ENCODE data around the gene CCN2.
"Not testable (repeated sequence)": the region's sequence is repeated elsewhere in the genome, so short reads cannot be mapped to it uniquely, and the experiment has no call there.

The CCN2 gene

DNA sequence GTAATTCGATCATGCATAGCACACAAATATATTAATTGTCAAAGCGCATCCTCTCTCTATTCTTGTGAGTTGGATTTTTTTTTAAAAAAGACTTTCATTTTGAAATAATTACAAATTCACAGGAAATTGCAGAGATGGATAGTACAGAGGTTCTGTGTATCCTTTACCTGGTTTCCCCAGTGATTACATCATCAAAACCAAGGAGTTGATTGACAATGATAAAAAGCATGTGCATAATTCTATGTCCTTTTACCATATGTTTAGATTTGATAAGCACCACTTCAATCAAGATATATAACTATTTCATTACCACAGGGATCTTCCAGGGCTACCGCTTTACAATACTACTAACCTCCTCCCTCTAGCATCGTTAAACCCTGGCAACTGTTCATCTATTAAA is 40.2 kb downstream of the CCN2 start:
- DNase-seq (ENCODE audit: low read depth in 2 of 2), result no peak

DNA sequence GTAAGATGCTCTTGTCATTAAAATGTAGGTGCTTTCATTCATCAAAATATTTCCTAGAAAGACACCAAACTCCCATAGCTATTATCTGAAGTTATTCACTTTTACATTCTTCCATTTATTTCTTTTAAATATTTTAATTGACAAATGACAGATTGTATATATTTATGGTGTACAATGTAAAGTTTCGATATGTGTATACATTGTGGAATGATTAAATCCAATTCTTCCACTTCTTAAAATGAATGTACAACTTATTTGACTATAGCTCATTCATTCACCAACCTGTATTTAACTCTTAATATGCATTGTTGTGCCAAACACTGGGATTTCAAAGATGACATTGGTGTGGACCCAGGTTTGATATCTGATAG is 41.0 kb downstream of the CCN2 start:
- DNase-seq (ENCODE audit: low read depth in 2 of 2), result no peak

DNA sequence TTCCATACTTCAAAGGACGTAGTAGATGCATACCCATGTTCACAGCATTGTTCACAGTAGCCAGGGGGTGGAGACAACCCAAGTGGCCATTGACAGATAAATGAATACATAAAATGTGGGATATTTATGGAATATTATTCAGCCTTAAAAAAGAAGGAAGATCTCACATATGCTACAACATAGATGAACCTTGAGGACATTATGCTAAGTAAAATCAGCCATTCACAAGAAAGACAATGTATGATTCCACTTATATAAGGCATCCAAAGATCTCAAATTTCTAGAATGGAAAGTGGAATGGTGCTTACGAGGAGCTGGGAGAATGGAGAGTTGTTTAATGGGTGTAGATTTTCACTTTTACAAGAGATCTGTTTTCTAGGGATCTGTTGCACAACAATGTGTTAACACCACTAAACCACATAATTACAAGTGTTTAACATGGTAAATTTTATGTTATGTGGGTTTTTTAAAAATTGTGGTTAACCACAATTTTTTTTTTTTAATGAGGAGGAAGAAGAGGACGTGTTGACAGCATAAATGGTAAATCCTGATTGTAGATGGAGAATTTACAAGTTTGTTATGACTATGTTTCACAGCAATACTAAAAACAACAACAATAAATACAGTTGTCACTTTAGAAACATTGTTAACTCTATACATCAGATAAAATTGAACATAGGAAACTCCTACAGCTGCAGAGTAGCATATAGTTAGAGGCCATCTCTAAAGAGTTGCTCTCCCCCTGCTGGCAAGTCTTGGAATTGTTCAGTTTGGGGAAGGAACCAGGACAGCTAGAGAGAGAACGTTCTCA is 41.6 kb downstream of the CCN2 start:
- DNase-seq (ENCODE audit: low read depth in 2 of 2), result peak; percentile 32 to 61

DNA sequence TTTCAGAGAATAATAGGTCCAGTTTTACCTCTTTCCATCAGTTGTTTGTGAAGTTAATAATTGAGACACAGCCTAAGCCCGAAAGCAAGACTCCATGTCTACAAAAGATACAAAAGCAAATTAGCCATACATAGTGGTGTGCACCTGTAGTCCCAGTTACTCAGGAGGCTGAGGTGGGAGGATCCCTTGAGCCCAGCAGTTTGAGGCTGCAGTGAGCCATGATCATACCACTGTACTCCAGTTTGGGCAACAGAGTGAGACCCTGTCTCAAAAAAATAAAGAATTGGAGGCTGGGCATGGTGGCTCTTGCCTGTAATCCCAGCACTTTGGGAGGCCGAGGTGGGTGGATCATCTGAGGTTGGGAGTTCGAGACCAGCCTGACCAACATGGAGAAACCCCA is 42.4 kb downstream of the CCN2 start:
- DNase-seq (ENCODE audit: low read depth in 2 of 2), result not testable (repeated sequence)

DNA sequence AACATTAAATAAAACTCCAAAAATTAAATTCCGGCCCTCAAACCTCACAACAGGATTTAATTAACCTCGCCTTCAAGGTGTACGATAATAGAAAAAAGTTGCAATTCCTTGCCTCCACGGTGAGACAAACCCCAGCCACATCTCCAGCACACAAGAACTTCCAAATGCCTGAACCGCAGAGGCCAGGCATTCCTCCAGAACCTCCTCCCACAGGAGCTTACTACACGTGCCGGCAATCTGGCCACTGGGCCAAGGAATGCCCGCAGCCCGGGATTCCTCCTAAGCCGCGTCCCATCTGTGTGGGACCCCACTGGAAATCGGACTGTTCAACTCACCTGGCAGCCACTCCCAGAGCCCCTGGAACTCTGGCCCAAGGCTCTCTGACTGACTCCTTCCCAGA is 47.4 kb downstream of the CCN2 start:
- DNase-seq (ENCODE audit: low read depth in 2 of 2), result not testable (repeated sequence)

DNA sequence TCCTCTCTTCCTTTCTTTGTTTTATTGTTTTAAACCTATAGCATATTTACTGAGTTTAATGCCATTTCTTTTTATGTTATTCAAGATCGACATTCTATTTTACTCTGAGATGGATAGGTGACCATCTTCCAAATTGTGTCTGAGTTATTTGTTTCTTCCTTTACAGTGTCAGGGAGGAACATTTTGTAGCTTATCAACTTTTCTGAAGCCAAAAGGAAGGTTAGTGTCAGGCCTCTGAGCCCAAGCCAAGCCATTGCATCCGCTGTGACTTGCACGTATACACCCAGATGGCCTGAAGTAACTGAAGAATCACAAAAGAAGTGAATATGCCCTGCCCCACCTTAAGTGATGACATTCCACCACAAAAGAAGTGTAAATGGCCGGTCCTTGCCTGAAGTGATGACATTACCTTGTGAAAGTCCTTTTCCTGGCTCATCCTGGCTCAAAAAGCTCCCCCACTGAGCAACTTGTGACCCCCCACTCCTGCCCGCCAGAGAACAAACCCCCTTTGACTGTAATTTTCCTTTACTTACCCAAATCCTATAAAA is 49.8 kb downstream of the CCN2 start:
- not testable (repeated sequence) for DNase-seq (ENCODE audit: low read depth in 2 of 2)

DNA sequence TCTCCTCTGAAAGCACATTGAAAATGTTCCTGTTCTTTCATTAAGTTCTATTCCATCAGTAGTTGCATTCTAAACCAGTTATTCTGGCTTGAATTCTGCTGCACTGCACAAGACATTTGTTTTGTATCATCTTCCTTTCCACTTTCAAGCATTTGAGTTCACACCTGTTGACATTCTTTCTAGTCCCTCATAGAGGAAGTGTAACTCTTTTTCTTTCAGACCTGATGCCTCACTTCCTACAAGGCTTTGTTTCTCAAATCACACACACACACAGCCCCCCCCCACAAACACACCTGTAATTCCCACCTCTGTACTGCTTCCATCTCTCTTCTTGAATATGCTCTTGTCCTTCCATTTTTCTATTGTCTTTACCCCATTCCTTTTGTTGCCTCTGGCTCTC is 50.9 kb downstream of the CCN2 start:
- DNase-seq (ENCODE audit: low read depth in 2 of 2), result no peak

DNA sequence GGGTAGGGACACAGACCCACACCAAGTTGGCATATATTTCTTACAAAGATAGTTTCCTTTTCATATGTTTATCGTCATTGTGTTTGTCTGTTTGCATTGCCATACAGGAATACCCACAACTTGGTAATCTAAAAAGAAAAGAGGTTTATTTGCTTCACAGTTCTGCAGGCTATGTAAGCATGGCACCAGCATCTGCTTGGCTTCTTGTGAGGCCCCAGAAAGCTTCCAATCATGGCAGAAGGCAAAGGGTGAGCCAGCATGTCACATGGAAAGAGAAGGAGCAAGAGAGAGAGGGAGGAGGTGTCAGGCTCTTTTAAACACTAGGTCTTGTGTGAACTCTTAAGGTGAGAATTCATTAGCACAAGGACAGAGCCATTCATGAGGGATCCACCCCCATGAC is 52.5 kb downstream of the CCN2 start:
- no peak for DNase-seq (ENCODE audit: low read depth in 2 of 2)
